NCI-H748 treated with DMSO at 0.1 percent for 48 hours (cell line): Measurements from ENCODE around the gene USP49.
"Not testable (repeated sequence)": the region's sequence is repeated elsewhere in the genome, so short reads cannot be mapped to it uniquely, and the experiment has no call there.

Experiments
- DNase-seq: peaks from one replicate; lab custom pipeline; 2025; lab: John Stamatoyannopoulos, UW

The USP49 gene

DNA sequence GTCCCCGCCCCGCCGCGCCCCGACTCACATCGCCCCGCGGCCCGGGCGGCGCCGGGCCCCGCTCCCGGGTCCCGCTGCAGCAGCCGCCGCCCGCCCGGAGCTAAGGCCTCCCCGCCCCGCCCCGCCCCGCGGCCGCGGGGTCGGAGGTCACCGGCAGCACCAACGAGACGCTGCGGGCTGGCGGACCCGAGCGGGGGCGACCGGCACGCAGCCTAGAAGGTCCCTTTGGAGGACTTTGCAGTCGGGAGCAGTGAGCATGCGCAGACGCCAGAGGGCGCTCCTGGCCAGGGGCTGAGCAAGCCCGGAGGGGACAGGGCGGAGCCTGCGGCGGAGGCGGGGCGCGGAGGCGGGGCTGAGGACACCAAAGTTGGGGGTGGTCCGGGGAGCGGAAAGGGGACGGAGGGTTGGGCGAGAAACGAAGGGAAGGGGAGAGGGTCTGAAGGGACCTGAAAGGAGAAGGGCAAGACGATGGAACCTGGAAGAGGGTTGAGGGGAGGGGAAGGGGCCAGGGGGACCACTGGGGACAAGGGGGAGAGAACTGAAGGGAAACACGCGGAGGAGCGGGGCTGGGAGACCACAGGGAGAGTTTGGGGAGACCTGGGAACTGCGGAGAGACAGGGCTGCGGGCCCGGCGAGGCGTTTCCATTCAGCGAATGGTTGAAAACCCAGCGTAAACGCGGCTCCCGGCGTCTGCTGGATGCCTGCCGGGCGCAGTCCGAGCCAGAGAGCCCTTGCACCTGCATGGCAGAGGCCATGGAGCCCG, 115.2 kb downstream of the USP49 start, which contains the start of gene FRS3:
Gene FRS3, minus strand, starts transcription at position 113 of the 763 bp plus-strand sequence. CDS start 2,913 bp downstream, outside the sequence.
- DNase-seq = peak; percentile 93

DNA sequence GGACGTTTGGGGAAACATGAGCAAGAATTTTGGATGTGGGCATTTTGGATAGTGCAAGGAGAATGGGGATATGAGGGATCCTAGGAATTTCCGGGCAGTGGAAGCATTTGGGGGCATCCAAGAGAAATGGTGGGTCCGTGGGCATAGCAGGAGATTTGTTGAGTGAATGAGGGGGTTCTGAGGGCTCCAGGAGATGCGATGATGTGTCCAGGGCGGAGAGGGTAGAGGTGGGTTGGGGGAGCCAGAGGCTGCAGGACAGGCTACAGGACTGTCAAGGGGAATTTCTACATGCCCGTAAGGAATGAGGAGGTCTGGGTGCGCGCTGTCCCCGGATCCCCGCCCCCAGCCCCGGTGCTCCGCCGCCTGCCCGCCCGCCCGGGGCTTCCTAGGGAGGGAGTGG, 115.8 kb downstream of the USP49 start:
- DNase-seq = no peak

DNA sequence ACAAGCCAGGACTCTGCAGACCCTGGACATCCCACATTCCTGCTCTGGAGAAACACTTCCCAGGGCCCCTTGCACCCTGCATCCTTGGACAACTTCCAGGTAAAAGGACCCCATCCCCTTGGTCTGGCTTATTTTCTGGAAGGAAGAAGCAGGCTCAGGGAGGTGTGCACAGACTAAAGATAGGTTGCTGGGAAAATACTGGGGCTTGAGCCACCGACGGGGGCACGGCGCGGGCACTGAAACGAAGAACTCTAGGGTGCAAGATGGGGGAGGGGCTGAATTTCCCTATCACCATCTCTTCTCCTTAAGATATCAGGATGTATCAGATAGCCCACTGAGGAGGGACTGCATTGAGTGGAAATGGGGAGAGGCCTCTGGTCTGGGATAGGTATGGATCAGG, 116.3 kb downstream of the USP49 start:
- no peak for DNase-seq

DNA sequence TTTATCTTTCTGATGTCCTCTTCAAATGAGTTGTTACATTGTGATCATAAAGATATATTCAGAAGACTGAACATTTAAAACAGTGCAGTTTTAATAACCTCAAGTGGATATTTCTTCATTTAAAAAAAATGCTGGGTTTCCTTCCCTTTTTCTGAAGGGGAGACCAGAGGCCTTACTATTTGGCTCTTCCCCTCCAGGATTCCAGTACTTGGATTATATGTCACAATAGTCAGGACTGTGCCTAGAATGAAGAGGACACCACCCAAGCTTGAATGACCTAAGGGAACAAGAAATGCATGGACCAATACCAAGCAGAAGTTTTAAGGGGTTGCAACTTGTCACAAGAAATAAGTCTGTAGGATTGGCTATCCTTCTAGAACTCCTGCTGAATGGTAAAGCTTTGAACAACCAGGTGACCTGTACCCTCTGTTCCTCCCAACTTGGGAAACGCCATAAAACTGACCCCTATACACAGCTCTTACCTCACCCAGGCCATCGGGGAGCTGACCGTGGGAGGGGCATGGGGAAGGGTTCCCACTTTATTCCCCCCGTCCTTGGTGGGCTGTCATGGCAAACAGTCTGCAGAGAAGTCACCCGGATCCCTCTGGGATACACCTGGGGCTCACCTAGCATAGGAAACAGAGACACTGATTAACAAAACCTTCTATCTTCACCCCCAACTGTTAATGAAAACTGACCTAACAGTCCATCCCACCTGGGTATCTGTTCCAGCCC, 117.5 kb downstream of the USP49 start:
- DNase-seq = no peak

DNA sequence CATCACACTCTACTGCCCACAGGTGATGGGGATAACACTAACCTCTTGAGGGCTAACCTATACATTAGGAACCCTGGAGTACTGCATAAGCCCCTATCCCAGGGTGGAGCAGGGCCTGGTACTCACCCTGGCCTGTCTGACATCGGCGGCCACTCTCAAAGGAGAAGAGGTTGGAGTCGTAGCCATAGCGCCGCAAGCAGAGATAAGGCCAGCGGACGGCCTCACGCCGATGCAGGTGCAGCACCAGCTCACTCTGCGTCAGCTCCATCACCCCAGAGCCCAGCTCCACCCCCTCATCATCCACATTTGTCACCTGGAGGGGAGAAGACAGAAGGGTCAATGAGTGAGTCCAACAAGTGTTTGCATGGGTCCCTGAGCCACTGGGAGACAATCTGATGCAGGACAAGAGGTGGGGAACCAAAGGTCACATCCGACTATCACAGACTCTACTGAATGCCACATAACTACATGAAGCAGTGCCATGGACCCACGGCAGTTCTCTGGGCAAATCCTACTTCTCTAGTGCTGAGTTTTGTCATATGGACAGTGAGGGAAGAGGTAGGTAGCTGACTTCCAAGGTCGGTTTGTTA, 119.8 kb downstream of the USP49 start:
- DNase-seq = no peak

DNA sequence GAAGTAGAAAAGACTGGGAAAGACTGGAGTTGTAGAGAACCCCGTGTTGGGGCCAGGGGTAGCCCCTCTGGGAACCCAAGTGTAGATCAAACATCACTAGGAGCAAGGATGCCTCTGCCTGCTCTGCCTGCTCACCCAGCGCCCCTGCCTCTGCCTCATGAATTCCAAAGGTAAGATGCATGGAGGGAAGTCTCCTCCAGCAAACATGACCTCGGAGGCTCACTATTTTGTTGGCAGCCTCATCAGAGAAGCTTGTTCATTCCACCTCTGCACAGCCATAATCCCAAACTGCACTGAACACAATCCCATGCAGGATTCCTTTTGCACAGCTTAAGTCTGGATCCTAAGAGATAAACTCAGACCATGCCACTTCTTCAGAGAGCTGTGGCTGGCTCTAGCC, 120.3 kb downstream of the USP49 start:
- no peak for DNase-seq

DNA sequence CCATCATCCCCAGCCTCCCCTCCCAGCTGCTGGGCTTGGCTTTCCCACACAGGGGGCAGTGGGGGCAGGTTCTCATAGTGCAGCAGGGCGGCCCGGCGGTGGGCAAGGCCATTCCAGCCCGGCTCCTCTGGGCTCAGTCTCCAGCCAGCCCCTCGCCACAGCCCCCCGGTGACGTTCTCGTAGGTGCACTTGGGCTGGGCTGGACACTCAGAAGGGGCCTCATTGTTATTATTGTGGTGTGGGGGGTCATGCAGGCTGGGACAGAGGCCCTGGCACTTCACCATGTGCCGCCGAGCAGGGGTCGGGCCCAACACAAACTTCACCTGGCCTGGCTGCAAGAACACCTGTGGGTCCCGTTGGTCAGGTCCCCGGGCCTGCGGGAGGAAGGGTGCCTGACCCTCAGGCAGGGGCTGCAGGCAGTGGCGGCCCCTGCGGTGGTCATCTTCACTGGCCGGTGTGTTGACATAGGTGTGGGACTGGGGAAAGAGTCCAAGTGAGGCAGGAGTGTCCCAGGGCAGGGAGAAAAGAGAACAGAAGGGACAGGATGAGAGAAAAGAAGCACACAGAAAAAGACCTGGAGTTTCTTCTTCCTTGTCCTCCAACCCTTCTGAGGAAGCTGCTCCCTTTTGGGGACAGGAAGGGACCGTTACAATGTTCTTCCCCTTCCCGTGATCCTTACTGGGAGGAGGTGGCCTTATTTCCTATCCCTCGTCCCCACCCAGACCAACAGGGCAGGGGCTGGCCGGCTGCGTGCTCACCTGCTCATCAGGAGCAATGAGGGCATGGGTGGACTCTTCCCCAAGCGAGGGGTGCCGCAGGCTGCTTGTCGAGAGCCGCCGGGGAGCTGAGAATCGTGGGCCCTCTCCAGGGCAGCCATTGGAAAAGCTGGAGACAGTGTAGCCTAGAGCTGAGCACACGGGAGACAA, 123.9 kb downstream of the USP49 start:
- DNase-seq = no peak

DNA sequence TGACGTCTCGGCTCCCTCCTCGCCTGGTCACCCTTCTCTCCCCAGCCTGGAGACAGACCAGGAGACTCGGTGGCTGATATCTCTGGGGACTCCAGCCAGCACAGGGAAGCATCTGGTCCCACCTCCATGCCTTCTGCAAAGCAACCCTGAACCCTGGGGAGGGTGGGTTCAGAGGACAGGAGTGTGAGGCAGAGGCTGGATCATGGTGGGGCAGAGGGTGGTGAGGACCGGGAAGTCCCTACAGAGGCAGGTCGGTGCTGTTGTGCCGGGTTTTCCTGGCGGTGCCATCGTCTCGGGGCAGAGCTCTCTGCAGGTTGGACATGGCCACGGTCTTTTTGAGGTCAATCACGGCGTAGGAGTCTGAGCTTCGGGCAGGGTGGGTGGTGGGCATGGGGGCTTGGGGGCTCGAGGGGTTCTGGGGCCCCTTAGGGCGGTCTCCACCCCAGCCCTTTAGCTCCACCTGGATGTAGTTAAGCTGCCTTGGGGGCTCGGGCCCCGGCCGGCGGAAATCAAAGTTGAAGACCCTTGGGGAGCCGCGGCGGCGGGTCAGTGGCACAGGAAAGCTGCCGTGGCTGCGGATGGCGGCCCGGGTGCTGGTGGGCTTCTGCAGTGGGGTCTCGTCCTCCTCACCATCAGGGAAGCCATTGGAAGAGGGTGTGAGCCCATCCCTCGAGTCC, 124.7 kb downstream of the USP49 start:
- DNase-seq = no peak

DNA sequence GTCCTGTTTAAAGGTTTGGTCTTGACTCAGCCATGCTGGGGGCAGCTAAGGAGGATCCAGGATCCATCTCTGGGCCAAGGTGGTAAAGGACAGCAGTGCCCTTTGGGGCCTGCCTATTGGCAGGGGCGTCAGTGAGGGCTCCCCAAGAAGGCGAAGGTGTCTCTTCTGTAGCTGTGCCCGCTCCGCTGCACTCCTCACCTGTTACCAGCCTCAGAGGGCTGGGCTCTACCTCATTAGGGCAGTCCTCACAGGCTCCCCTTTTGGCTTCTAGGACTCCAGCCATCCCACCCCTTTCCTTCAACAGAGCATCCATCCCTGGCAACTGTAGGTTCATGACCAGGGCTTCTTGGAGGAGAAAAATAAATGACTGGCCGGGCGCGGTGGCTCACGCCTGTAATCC, 125.8 kb downstream of the USP49 start:
- no peak for DNase-seq

DNA sequence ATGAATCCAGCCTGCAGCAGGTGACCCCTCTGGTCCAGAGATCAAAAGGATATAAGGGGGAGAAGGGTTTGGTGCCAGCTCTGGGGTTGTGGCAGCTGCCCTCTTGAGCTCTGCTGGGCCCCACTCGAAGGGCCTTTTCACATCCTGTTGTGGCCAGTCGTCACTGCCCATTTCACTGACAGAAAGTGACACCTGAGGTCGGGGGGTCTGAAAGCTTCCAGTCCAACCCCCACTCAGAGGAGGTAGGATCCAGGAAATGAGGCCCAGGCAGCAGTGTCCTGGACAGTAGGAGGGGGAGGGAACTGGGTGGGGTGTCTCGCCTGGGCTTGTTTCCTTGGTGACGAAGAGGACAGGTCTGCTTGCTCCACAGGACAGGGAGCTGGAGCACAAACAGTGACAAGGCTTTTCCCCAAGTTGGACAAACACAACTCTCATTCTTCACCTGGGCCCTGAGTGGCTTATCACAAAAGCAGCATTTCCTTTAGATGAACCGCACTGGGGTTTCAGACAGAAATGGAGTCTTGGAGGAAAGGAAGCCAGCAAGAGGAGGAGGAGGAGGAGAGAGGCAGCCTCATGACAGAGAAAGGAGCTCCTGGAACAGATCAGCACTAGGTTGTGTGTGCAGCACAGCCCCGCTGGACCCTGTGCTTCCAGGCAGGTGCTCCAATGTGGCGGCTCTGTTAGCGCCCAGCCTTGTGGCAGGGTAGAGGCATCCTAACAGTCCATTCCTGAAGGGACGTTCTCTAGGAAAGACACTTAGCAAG, 126.4 kb downstream of the USP49 start:
- no peak for DNase-seq

DNA sequence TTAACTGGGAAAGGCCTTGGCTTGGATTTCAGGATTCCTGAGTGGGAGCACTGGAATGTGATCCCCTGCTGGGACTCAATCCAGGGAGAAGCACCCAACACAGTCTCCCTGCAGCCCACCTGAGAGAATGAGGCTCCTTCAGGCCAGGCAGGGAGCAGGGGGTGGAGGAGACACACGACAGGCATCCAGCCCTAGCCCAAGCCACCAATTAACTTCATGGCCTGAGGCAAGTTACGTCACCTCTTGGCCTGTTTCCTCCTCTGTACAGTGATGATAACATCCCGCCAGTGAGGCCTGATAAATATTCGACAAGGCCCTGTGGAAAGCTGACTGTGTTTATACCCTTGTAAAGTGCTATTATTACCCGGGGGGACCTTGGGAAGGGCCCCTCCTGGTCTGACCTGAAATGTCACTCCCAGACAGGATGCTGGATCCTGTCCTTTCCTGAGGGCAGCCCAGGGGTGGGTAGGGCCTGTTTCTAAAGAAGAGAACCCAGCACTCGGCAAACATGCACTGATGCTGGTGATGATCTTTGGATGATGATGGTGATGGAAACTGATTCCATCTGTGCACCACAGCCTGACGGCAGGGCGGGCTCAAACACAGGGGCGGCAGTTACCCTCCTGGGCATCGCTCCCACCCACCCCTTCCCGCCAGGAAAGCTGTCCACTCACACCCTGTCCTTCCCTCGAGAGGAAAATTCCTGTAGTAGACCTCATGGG, 127.9 kb downstream of the USP49 start:
- DNase-seq = no peak

DNA sequence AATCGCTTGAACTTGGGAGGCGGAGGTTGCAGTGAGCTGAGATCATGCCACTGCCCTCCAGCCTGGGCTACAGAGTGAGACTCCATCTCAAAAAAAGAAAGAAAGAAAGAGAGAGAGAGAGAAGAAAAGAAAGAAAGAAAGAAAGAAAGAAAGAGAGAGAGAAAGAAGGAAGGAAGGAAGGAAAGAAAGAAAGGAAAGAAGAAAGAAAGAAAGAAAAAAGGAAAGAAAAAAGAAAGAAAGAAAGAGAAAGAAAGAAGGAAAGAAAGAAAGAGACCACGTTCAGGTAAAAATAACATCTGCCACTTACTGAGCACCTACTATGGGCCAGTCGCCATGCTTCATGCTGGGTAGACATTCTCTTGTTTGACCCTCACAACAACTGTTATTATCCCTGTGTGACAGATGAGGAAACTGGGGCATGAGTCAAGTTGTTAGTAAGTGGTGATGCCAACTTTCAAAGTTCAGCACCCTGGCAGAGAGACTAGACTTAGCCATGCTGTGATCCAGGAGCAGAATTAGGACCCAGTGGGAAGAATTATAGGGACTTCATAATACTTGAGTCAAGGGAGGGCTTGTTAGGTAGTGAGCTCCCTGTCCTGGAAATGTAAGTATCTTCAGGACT, 129.0 kb downstream of the USP49 start:
- DNase-seq = not testable (repeated sequence)

DNA sequence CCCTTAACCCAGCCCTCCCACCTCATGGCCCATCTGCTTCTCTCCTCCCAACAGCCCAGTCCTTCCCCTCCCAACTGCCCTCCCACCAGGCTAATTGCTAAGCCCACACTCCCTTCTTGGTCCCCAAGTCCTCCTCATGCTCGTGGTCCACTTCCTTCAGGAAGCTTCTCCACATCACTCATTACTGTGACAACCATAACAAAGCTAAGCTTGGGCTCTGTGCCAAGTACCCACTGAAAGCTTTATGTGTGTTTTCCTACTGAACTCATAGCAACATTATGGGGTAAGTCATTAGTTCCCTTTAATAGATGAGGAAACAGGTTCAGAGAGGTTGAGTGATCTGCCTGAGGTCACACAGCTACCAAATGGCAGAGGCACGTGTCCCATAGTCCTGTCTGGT, 131.7 kb downstream of the USP49 start:
- no peak for DNase-seq

DNA sequence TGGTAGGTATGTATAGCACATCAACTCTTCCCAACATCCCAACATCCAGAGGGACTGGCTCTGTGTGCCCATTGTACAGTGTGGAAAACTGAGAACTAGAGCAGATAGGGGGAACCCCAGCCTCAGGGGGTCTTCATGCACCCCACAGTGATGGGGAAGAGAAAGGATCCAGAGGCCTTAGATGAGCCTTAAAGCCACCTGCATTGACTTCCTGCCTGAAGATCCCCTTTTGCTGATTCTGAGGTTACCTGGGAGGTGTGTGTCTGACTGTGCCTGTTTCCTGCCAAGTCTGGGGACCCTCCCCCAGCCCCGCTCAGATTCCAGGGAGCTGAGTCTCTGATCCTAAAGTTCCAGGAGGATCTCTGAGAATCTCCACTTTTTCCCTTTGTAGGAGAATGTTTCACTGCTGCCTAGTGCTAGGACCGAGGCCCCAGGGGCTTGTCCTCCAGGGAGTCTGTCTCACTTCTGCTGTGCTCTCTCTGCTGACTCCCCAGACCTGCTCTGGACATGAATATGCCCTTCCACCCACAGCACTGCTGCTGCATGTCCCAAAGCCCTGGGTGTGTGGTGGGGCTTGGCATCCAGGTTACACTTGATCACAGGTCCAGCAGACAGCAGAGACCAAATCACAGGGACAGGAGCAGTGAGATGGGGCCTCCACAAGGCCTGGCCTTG, 135.1 kb downstream of the USP49 start:
- no peak for DNase-seq

DNA sequence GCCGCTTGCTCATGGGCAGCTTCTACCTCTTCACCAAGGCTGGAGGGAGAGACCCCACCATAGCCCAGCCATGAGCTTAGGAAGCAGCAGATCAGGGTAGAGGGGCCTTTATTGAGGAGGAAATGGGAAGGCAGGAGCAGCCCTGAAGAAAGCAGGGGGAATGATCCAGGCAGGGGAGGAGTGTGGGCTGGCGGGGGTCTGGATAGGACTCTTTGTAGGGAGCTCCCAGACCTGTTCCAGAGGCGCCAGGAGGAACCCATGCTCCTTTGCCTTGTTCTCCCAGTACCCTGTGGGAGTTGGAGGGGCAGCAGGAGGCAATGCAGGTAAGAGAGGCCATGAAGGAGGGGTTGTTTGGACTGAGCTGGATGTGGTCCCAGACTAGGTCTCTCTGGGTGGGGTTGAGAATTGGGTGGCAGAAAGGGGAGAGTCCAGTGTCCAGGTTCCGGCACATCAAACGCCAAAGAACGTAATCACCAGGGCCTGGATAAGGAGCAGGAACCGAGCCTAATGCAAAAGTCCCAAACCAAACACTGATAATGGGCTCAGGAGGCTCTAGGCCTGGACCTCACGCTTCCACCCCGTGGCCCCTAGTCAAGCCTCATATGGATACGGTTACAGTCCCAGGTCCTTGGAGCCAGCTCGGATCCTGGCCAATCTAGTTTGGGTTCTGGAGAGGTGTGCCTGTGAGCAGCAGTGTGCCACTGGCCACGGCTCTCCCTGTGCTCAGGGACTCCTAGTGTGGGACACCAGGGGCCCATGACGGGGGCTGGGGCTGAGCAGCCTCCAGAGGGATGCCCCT, 135.9 kb downstream of the USP49 start:
- no peak for DNase-seq

DNA sequence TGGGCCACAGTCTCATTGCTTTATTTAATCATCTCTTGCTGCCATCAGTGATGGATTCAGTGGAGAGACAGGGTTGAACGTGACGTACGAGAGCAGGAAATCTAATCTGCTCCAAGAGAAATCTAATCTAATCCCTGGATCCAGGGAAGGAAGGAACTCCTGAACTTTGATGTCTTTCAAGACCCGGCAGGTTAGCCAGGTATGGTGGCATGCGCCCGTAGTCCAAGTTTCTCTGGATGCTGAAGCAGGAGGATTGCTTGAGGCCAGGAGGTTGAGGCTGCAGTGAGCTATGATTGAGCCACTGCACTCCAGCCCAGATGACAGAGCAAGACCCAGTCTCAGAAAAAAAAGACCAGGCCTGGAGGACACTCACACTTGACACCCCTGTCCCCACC, 136.5 kb downstream of the USP49 start:
- DNase-seq = no peak

DNA sequence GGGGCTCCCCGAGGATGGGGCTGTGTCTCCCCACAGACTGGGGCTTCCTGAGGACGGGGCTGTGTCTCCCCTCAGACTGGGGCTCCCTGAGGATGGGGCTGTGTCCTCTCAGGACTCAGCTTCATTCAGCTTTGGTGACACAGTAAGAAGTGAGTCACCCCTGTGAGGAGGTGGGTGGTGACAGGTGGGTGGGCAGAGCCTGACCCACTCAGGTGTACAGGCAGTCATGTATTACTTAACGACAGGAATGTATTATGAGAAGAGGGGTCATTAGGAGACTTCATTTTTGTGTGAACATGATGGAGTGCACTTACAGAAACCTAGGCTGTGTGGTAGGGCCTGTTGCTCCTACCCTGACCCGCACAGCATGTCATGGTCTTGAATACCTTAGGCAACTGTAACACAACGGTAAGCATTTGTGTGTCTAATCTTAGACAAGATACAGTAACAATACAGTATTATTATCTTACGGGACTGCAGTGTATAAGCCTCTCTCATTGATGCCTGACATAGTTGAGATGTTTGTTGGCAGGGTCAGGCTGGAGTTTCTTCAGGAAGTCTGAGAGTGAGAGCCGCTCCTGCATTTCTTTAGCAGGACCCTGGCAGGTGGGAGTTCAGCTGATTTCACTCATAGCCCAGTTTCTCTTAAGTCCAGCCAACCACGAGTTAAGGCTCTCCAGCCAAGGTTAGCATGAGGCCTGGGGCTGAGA, 137.1 kb downstream of the USP49 start:
- no peak for DNase-seq
